ENCODE data around the gene BPIFB2. TPM values are rescaled to one million over a fixed set of nuclear protein-coding genes. Genes with fewer than 3 reads are reported as not detected.

Gene BPIFB2
- total and polyA plus RNA-seq, 7 donors, result not detected

DNA sequence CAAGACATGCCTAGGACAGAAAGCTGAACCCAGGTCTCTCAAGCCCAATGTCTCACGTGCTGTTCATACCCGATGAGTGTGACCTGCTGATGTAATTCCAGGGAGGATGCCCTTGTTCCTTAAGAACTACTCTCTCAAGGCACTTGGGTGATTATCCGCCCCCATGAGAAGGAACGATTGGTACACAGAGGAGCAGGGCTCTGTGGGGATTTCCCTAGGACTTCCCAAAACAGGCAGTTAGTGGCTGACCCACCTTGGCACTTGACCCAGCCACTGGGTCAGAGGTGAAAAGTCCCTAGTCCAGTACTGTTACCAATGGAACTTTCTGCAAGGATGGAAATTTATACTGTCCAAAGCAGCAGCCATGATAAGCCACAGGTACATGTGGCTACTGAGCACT lies 14.8 kb downstream of the BPIFB2 start:
- Histone ChIP-seq H3K36me3 (ENCODE audit: insufficient read depth in 1 of 2, low read depth in 1 of 2) (no peaks in the 10 kb centered on the region), H3K4me1 (no peaks in the 10 kb centered on the region), H3K4me3 (no peak overlapping the region), H3K9me3 (no peaks in the 10 kb centered on the region), H3K27me3 (ENCODE audit: insufficient read depth in 3 of 3, low read length in 2 of 3) (peaks cover 0 to 20% (median 0%) of the 10 kb centered on the region in 3 donors), H3K27ac (no peak overlapping the region)
- intact Hi-C loops (cut with DNase I), result no loop called here
- TF ChIP-seq, protein P1, sequence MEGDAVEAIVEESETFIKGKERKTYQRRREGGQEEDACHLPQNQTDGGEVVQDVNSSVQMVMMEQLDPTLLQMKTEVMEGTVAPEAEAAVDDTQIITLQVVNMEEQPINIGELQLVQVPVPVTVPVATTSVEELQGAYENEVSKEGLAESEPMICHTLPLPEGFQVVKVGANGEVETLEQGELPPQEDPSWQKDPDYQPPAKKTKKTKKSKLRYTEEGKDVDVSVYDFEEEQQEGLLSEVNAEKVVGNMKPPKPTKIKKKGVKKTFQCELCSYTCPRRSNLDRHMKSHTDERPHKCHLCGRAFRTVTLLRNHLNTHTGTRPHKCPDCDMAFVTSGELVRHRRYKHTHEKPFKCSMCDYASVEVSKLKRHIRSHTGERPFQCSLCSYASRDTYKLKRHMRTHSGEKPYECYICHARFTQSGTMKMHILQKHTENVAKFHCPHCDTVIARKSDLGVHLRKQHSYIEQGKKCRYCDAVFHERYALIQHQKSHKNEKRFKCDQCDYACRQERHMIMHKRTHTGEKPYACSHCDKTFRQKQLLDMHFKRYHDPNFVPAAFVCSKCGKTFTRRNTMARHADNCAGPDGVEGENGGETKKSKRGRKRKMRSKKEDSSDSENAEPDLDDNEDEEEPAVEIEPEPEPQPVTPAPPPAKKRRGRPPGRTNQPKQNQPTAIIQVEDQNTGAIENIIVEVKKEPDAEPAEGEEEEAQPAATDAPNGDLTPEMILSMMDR (IDR thresholded peaks at IDR 0.05), result no peak
- ATAC-seq, result no peak
- 54 to 58% (median 55%) methylated on average over 4 of the region's 4 CpGs for WGBS, 3 donors
- DNase-seq, result peak in 1 of 2 donors; percentile 4

GRCh38 chr20:33022694-33023438 lies 15.4 kb downstream of the BPIFB2 start:
- no peaks in the 10 kb centered on the region for H3K9me3 ChIP-seq
- DNase-seq (peak in 1 of 2 donors; percentile 16), ATAC-seq (no peak)
- TF ChIP-seq, protein P1 (IDR thresholded peaks at IDR 0.05), result no peak
- H3K4me1 ChIP-seq, result no peaks in the 10 kb centered on the region
- no peak overlapping the region for H3K27ac ChIP-seq
- 73 to 83% (median 81%) methylated on average over 7 of the region's 7 CpGs for WGBS, 3 donors
- intact Hi-C loops (cut with DNase I), result no loop called here
- no peak overlapping the region for H3K4me3 ChIP-seq
- no peaks in the 10 kb centered on the region for H3K36me3 ChIP-seq (ENCODE audit: insufficient read depth in 1 of 2, low read depth in 1 of 2)
- peaks cover 0 to 22% (median 4%) of the 10 kb centered on the region in 3 donors for H3K27me3 ChIP-seq (ENCODE audit: insufficient read depth in 3 of 3, low read length in 2 of 3)

GRCh38 chr20:33023439-33024242 lies 16.1 kb downstream of the BPIFB2 start:
- no peak for ATAC-seq
- no peak overlapping the region for H3K4me3 ChIP-seq
- TF ChIP-seq, protein P1 (IDR thresholded peaks at IDR 0.05), result no peak
- no peaks in the 10 kb centered on the region for H3K9me3 ChIP-seq
- H3K36me3 ChIP-seq (ENCODE audit: insufficient read depth in 1 of 2, low read depth in 1 of 2), result no peaks in the 10 kb centered on the region
- intact Hi-C loops (cut with DNase I), result no loop called here
- H3K27me3 ChIP-seq (ENCODE audit: insufficient read depth in 3 of 3, low read length in 2 of 3), result peaks cover 0 to 23% (median 4%) of the 10 kb centered on the region in 3 donors
- no peaks in the 10 kb centered on the region for H3K4me1 ChIP-seq
- DNase-seq, result peak in 1 of 2 donors; percentile 14
- no peak overlapping the region for H3K27ac ChIP-seq
- 59 to 61% (median 59%) methylated on average over 6 of the region's 6 CpGs for WGBS, 3 donors

DNA sequence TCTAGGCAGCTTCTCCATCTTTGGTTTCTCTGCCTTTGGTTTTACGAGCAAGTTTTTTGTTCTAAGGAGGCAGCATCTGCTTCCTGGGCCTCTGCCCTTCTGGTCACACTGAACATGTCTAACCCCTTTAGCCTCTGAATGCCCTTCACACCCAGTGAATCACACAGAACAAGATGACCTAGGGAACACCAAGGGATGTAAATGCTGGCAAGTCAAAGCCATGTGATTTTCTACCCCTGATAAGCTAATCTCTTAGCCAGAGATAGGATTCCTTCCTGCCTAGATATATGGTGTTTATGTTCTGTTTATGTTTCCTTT lies 16.7 kb downstream of the BPIFB2 start:
- intact Hi-C loops (cut with DNase I), result no loop called here
- Histone ChIP-seq H3K36me3 (ENCODE audit: insufficient read depth in 1 of 2, low read depth in 1 of 2) (no peaks in the 10 kb centered on the region), H3K9me3 (no peaks in the 10 kb centered on the region), H3K27ac (no peak overlapping the region), H3K4me1 (no peaks in the 10 kb centered on the region), H3K27me3 (ENCODE audit: insufficient read depth in 3 of 3, low read length in 2 of 3) (peaks cover 0 to 27% (median 7%) of the 10 kb centered on the region in 3 donors), H3K4me3 (no peak overlapping the region)
- DNase-seq, result no peak
- 66 to 79% (median 75%) methylated on average over 1 of the region's 1 CpG for WGBS, 3 donors
- ATAC-seq, result no peak
- TF ChIP-seq, protein P1 (IDR thresholded peaks at IDR 0.05), result no peak
